Neuronal stem cell (in vitro differentiated cells): Measurements from ENCODE around the gene RHEB. TPM values are rescaled to one million over a fixed set of nuclear protein-coding genes. Genes with fewer than 3 reads are reported as not detected.

Experiments
- DNase-seq: peaks from one replicate; pipeline ENCODE4 v3.0.0-alpha.2; 2013; ENCODE audit warnings: low spot score
- H2AFZ ChIP-seq: one replicate; pipeline ENCODE4 v1.6.1; 2013; ENCODE audit warnings: mild to moderate bottlenecking, low read length, inconsistent platforms
- H2AK5ac ChIP-seq: 2 replicates; pipeline ENCODE4 v1.6.1; 2013; ENCODE audit warnings: low read depth, mild to moderate bottlenecking, inconsistent platforms, low read length, moderate library complexity, mixed read lengths
- H2BK120ac ChIP-seq: 2 replicates; pipeline ENCODE4 v1.6.1; 2013; ENCODE audit warnings: low read depth, mild to moderate bottlenecking, inconsistent platforms, low read length, moderate library complexity, mixed read lengths
- H2BK12ac ChIP-seq: one replicate; pipeline ENCODE4 v1.6.1; 2013; ENCODE audit warnings: low read length, inconsistent platforms
- H2BK15ac ChIP-seq: 2 replicates; pipeline ENCODE4 v1.6.1; 2013; ENCODE audit warnings: mild to moderate bottlenecking, low read length, inconsistent platforms, mixed read lengths
- H2BK5ac ChIP-seq: one replicate; pipeline ENCODE4 v1.6.1; 2013; ENCODE audit warnings: inconsistent platforms, mild to moderate bottlenecking, low read length, moderate library complexity
- H3K14ac ChIP-seq: one replicate; pipeline ENCODE4 v1.6.1; 2013; ENCODE audit warnings: low read length, inconsistent platforms
- H3K18ac ChIP-seq: 2 replicates; pipeline ENCODE4 v1.6.1; 2013; ENCODE audit warnings: low read length, inconsistent platforms
- H3K23ac ChIP-seq: 2 replicates; pipeline ENCODE4 v1.6.1; 2013; ENCODE audit warnings: low read depth, mild to moderate bottlenecking, mixed read lengths, low read length, inconsistent platforms; ENCODE audit not compliant: poor library complexity
- H3K27ac ChIP-seq: replicated peaks from 3 replicates; pipeline ENCODE4 v1.5.1; 2013; ENCODE audit warnings: low read length, inconsistent platforms
- H3K27me3 ChIP-seq, 3 experiments: 2 replicates each; pipeline ENCODE4 v1.6.1; 2013; ENCODE audit warnings: low read length in 3 of 3, mild to moderate bottlenecking in 2 of 3, inconsistent platforms in 1 of 3, low read depth in 1 of 3, mixed read lengths in 1 of 3, moderate library complexity in 1 of 3; ENCODE audit not compliant: control insufficient read depth in 3 of 3, insufficient read depth in 3 of 3
- H3K36me3 ChIP-seq, 2 donors: replicated peaks in 1 of 2; 2 replicates each; pipeline ENCODE4 v1.6.1; 2013; ENCODE audit warnings: low read length in 2 of 2; ENCODE audit not compliant: control insufficient read depth in 2 of 2, insufficient read depth in 2 of 2
- H3K4ac ChIP-seq: 2 replicates; pipeline ENCODE4 v1.6.1; 2013; ENCODE audit warnings: inconsistent platforms, mild to moderate bottlenecking, low read length, moderate library complexity
- H3K4me1 ChIP-seq, 2 donors: 1 replicate in 1 of 2; 2 replicates in 1 of 2; pipeline ENCODE4 v1.6.1; 2013; ENCODE audit warnings: low read length in 2 of 2, low read depth in 1 of 2; ENCODE audit not compliant: control insufficient read depth in 2 of 2, insufficient read depth in 1 of 2
- H3K4me2 ChIP-seq: one replicate; pipeline ENCODE4 v1.6.1; 2013; ENCODE audit warnings: mild to moderate bottlenecking, low read length, inconsistent platforms; ENCODE audit not compliant: insufficient read depth, poor library complexity, severe bottlenecking
- H3K4me3 ChIP-seq, 2 donors: 2 replicates each; pipeline ENCODE4 v1.5.1; 2013; ENCODE audit warnings: low read length in 2 of 2, mild to moderate bottlenecking in 2 of 2, inconsistent platforms in 1 of 2, moderate library complexity in 1 of 2
- H3K79me1 ChIP-seq: one replicate; pipeline ENCODE4 v1.6.1; 2013; ENCODE audit warnings: low read depth, mild to moderate bottlenecking, inconsistent platforms, low read length, moderate library complexity
- H3K9ac ChIP-seq: one replicate; pipeline ENCODE4 v1.6.1; 2013; ENCODE audit warnings: mild to moderate bottlenecking, low read depth, low read length, inconsistent platforms; ENCODE audit not compliant: poor library complexity
- H3K9me3 ChIP-seq, 2 donors: replicated peaks in 1 of 2; 2 replicates each; pipeline versions ENCODE3 to v1.6.1; 2013; ENCODE audit warnings: low read length in 2 of 2, mild to moderate bottlenecking in 2 of 2, inconsistent platforms in 1 of 2, low read depth in 1 of 2, mixed read lengths in 1 of 2, moderate library complexity in 1 of 2; ENCODE audit not compliant: control insufficient read depth in 2 of 2, insufficient read depth in 1 of 2
- H4K8ac ChIP-seq: one replicate; pipeline ENCODE4 v1.6.1; 2013; ENCODE audit warnings: low read depth, mild to moderate bottlenecking, inconsistent platforms, low read length, moderate library complexity
- H4K91ac ChIP-seq: one replicate; pipeline ENCODE4 v1.6.1; 2013; ENCODE audit warnings: low read length, low read depth, mild to moderate bottlenecking, inconsistent platforms; ENCODE audit not compliant: poor library complexity
- WGBS, 2 donors: extraction: QIAGEN DNeasy Blood & Tissue Kit; methylation state at CpG; one replicate each; pipeline ENCODE4 v1.1.7; 2013; ENCODE audit warnings: missing lambda C conversion rate in 2 of 2, mixed read lengths in 1 of 2; ENCODE audit not compliant: insufficient read length in 2 of 2, insufficient replicate concordance in 1 of 2; ENCODE audit errors: extremely low coverage in 2 of 2; 5-methylcytosine and 5-hydroxymethylcytosine counted together
- polyA plus RNA-seq, 2 experiments: library from polyadenylated mRNA; stranded (reverse); fragments of 200-250 nt; gene quantifications; one replicate each; pipeline ENCODE4 v1.2.3, GENCODE V29; 2013

Gene RHEB, protein sequence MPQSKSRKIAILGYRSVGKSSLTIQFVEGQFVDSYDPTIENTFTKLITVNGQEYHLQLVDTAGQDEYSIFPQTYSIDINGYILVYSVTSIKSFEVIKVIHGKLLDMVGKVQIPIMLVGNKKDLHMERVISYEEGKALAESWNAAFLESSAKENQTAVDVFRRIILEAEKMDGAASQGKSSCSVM
- 104 TPM for polyA plus RNA-seq (2013, experiment 1 of 2)
- polyA plus RNA-seq (2013, experiment 2 of 2): 103 TPM

DNA sequence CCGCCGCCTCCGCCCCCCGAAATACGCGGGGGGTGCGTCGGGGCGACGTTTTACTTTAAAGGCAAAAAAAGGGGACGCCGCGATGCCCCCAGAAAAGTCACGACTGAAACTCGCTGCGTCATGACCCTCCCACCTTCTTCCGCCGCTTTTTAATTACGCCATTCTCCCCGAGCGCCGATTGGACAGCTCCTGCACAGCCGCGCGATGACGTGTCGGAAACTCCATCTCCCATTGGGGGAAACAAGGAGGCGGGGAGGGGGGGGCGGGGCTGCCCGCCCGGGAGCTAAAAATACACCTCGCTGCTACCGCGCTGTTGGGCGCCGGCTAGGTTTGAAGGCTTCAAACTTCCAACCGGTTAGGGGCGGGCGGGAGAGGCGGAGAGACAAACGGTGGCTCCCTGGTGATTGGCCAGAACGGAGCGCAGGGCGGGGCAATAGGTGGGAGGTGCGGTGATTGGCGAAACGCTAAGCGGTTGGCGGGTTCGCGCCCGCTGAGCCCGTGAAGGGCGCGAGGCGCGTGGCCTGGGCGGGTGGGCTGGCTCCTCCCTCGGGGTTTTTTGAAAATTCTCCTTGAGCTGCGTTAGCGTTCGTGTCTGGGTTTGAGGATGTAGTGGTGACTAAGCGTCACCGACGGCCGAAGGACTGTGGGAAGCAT is at the start of gene RHEB:
RHEB (minus strand) TSS at position 131 of the 654 bp plus-strand sequence. CDS start 384 bp downstream, outside the sequence.
- peak; percentile 99 for DNase-seq
- Histone ChIP-seq H3K9me3 (peaks cover 2 to 17% of the 10 kb centered on the region in 2 donors), H2BK12ac (peak within 1 kb of the TSS; percentile 81), H4K8ac (no peak within 1 kb of the TSS), H2AFZ (peak within 1 kb of the TSS; percentile 95), H4K91ac (peak within 1 kb of the TSS; percentile 86), H3K27me3 (no peaks in the 10 kb centered on the region), H2BK120ac (peak within 1 kb of the TSS; percentile 94), H3K14ac (peak within 1 kb of the TSS; percentile 78), H3K4me2 (peak within 1 kb of the TSS; percentile 87), H2BK5ac (peak within 1 kb of the TSS; percentile 92), H3K36me3 (peaks cover 0 to 17% of the 10 kb centered on the region in 2 donors), H2AK5ac (peak within 1 kb of the TSS; percentile 99), H3K4me1 (peaks cover 2 to 8% of the 10 kb centered on the region in 2 donors), H3K9ac (peak within 1 kb of the TSS; percentile 92), H2BK15ac (peak within 1 kb of the TSS; percentile 97), H3K23ac (peak within 1 kb of the TSS; percentile 70), H3K18ac (peak within 1 kb of the TSS; percentile 97), H3K4ac (peak within 1 kb of the TSS; percentile 91), H3K4me3 (peak within 1 kb of the TSS; percentile 77 to 95), H3K79me1 (no peaks in the 10 kb centered on the region), H3K27ac (peak within 1 kb of the TSS; percentile 91)
- no CpG with 5 or more reads among the region's 66 CpGs for WGBS, 2 donors

GRCh38 chr7:151566897-151567320 is 47.2 kb upstream of the RHEB start:
- H3K4me3 ChIP-seq: no peak overlapping the region
- H3K4ac ChIP-seq: no peak overlapping the region
- H2BK5ac ChIP-seq: no peak overlapping the region
- H4K91ac ChIP-seq: no peak overlapping the region
- no peak overlapping the region for H2BK15ac ChIP-seq
- no peak for DNase-seq
- no peak overlapping the region for H2BK12ac ChIP-seq
- H3K4me1 ChIP-seq: no peaks in the 10 kb centered on the region
- H3K9ac ChIP-seq: no peak overlapping the region
- no peak overlapping the region for H2BK120ac ChIP-seq
- H3K14ac ChIP-seq: no peak overlapping the region
- no peak overlapping the region for H3K27ac ChIP-seq
- no peak overlapping the region for H3K4me2 ChIP-seq
- H3K23ac ChIP-seq: no peak overlapping the region
- H3K9me3 ChIP-seq: no peaks in the 10 kb centered on the region
- no peaks in the 10 kb centered on the region for H3K27me3 ChIP-seq
- H4K8ac ChIP-seq: no peak overlapping the region
- no peak overlapping the region for H3K18ac ChIP-seq
- H2AK5ac ChIP-seq: no peak overlapping the region
- H3K79me1 ChIP-seq: no peaks in the 10 kb centered on the region
- H2AFZ ChIP-seq: no peak overlapping the region
- H3K36me3 ChIP-seq: peaks cover 3 to 23% of the 10 kb centered on the region in 2 donors
- no CpG with 5 or more reads among the region's 8 CpGs for WGBS, 2 donors

DNA sequence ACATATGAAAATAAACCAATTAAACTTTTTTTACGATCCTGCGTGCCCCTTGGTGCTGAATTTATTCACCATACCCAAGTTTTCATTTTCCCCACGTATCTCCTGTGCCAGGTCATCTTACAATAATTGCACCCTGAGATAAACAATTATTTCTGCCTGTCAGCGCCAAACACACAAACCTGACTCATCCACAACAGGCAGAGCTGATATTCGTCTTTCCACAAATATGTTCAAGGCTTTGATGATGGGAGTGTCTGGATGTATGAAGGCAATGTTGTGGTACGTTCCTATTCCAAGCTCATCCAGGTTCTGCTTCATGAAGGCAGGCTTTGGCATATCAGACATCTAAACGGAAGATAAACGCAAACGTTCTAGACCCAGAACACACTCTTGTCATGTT is 45.8 kb upstream of the RHEB start:
- Histone ChIP-seq H4K8ac (no peak overlapping the region), H3K23ac (no peak overlapping the region), H3K4ac (no peak overlapping the region), H3K9ac (no peak overlapping the region), H3K14ac (no peak overlapping the region), H3K9me3 (no peaks in the 10 kb centered on the region), H2BK15ac (no peak overlapping the region), H3K36me3 (peaks cover 3 to 28% of the 10 kb centered on the region in 2 donors), H4K91ac (no peak overlapping the region), H2BK5ac (no peak overlapping the region), H2AFZ (no peak overlapping the region), H2BK120ac (no peak overlapping the region), H3K4me3 (no peak overlapping the region), H3K27ac (no peak overlapping the region), H3K79me1 (no peaks in the 10 kb centered on the region), H2AK5ac (no peak overlapping the region), H3K18ac (no peak overlapping the region), H3K4me2 (no peak overlapping the region), H3K27me3 (no peaks in the 10 kb centered on the region), H3K4me1 (no peaks in the 10 kb centered on the region), H2BK12ac (no peak overlapping the region)
- WGBS, 2 donors: no CpG with 5 or more reads among the region's 9 CpGs
- no peak for DNase-seq

- no peak overlapping the region for H2AFZ ChIP-seq
- H3K9ac ChIP-seq: no peak overlapping the region
- no peak overlapping the region for H4K8ac ChIP-seq
- no peak overlapping the region for H2BK5ac ChIP-seq
- DNase-seq: no peak
- no peak overlapping the region for H2BK120ac ChIP-seq
- no peak overlapping the region for H3K27ac ChIP-seq
- no peak overlapping the region for H3K4me3 ChIP-seq
- no CpG with 5 or more reads among the region's 9 CpGs for WGBS, 2 donors
- no peaks in the 10 kb centered on the region for H3K79me1 ChIP-seq
- H4K91ac ChIP-seq: no peak overlapping the region
- H3K4me2 ChIP-seq: no peak overlapping the region
- no peak overlapping the region for H2BK15ac ChIP-seq
- no peaks in the 10 kb centered on the region for H3K4me1 ChIP-seq
- H3K23ac ChIP-seq: no peak overlapping the region
- H3K4ac ChIP-seq: no peak overlapping the region
- H3K18ac ChIP-seq: no peak overlapping the region
- no peak overlapping the region for H2BK12ac ChIP-seq
- peaks cover 5 to 47% of the 10 kb centered on the region in 2 donors for H3K36me3 ChIP-seq
- no peaks in the 10 kb centered on the region for H3K27me3 ChIP-seq
- no peaks in the 10 kb centered on the region for H3K9me3 ChIP-seq
- no peak overlapping the region for H3K14ac ChIP-seq
- no peak overlapping the region for H2AK5ac ChIP-seq
Measured at GRCh38 chr7:151560243-151560642, 40.5 kb upstream of the RHEB start.
